OCI-LY3 (cell line): ENCODE data around the gene UGT1A9.

ENCODE experiments used
- H2AFZ ChIP-seq: fragments of 200-600, 300-600 bp; shearing (Covaris generic); 2 replicates; pipeline ENCODE4 v1.6.0; 2014; ENCODE audit warnings: antibody characterized with exemption, low read depth, low read length
- H3K27ac ChIP-seq: fragments of 200-600, 300-600 bp; sonication (generic); 2 replicates; pipeline ENCODE4 v1.5.1; 2014; ENCODE audit warnings: mild to moderate bottlenecking, low read length, moderate library complexity, mixed read lengths
- H3K27me3 ChIP-seq: fragments of 200-600, 300-600 bp; sonication (generic); 2 replicates; pipeline ENCODE4 v1.6.1; 2014; ENCODE audit warnings: low read depth, low read length, mixed read lengths
- H3K36me3 ChIP-seq: fragments of 200-600, 300-600 bp; sonication (generic); replicated peaks from 2 replicates; pipeline ENCODE3; 2014; ENCODE audit warnings: low read depth, low read length, mixed read lengths
- H3K4me1 ChIP-seq: fragments of 300-600, 200-600 bp; sonication (generic); 2 replicates; pipeline ENCODE4 v1.6.1; 2014; ENCODE audit warnings: low read length, mixed read lengths
- H3K4me2 ChIP-seq: fragments of 200-600, 300-600 bp; sonication (generic); 2 replicates; pipeline ENCODE4 v1.6.1; 2014; ENCODE audit warnings: low read length, mixed read lengths
- H3K4me3 ChIP-seq: fragments of 300-600, 200-600 bp; sonication (generic); 2 replicates; pipeline ENCODE4 v1.5.1; 2014; ENCODE audit warnings: antibody characterized with exemption, mild to moderate bottlenecking, low read length, moderate library complexity
- H3K79me2 ChIP-seq: fragments of 300-600, 200-600 bp; shearing (Covaris generic); 2 replicates; pipeline ENCODE4 v1.6.1; 2014; ENCODE audit warnings: mild to moderate bottlenecking, low read length, mixed read lengths
- H3K9ac ChIP-seq: fragments of 300-600, 200-600 bp; shearing (Covaris generic); 2 replicates; pipeline ENCODE4 v1.6.0; 2014; ENCODE audit warnings: mild to moderate bottlenecking, low read length, moderate library complexity
- H3K9me3 ChIP-seq: fragments of 200-600, 300-600 bp; shearing (Covaris generic); 2 replicates; pipeline ENCODE4 v1.6.1; 2014; ENCODE audit warnings: low read length, mixed read lengths; ENCODE audit not compliant: insufficient read depth
- H4K20me1 ChIP-seq: fragments of 200-600, 300-600 bp; sonication (generic); 2 replicates; pipeline ENCODE4 v1.6.1; 2016; ENCODE audit warnings: low read length, mixed read lengths; ENCODE audit not compliant: insufficient read depth
- EZH2phosphoT487 ChIP-seq: fragments of 200-600 bp; shearing (Covaris generic); IDR thresholded peaks from 2 replicates; pipeline ENCODE4 v1.6.1; 2018; ENCODE audit warnings: antibody characterized with exemption, mixed run types, low read depth
- TF ChIP-seq, protein P1 (sequence below): fragments of 200-600, 300-600 bp; sonication (generic); IDR thresholded peaks from 2 replicates; pipeline ENCODE4 v1.5.1; 2014; ENCODE audit warnings: antibody characterized with exemption, low read length, low read depth

The UGT1A9 gene

DNA sequence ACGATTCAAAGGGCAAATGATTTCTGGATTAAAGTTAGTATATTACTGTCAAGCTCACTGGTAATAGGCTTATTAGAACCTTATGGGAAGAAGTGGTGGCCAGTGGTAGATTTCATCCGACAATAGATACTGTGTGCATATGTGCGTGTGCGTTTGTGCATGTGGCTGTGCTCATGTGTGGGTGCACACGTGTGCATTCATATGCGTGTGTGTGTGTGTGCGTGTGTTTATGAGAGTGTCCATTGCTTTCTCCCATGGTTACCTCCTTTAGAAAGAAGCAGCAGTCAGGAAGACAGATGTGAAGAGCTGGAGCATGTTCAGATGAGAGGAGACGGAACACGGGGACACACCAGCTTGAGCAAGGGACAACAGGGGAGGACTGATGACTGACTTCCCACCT, 97.6 kb downstream of the UGT1A9 start:
- Histone ChIP-seq H3K4me1 (no peaks in the 10 kb centered on the region), H3K27me3 (0 out of 2 replicates have a peak, but pooled peaks cover 3% of the 10 kb centered on the region), H3K4me2 (no peak overlapping the region), H4K20me1 (no peaks in the 10 kb centered on the region), H3K4me3 (no peak overlapping the region), H3K9ac (no peak overlapping the region), H3K79me2 (no peaks in the 10 kb centered on the region), H3K36me3 (no peaks in the 10 kb centered on the region), H3K9me3 (no peaks in the 10 kb centered on the region), H3K27ac (no peak overlapping the region), H2AFZ (no peak overlapping the region)
- TF ChIP-seq, protein P1, sequence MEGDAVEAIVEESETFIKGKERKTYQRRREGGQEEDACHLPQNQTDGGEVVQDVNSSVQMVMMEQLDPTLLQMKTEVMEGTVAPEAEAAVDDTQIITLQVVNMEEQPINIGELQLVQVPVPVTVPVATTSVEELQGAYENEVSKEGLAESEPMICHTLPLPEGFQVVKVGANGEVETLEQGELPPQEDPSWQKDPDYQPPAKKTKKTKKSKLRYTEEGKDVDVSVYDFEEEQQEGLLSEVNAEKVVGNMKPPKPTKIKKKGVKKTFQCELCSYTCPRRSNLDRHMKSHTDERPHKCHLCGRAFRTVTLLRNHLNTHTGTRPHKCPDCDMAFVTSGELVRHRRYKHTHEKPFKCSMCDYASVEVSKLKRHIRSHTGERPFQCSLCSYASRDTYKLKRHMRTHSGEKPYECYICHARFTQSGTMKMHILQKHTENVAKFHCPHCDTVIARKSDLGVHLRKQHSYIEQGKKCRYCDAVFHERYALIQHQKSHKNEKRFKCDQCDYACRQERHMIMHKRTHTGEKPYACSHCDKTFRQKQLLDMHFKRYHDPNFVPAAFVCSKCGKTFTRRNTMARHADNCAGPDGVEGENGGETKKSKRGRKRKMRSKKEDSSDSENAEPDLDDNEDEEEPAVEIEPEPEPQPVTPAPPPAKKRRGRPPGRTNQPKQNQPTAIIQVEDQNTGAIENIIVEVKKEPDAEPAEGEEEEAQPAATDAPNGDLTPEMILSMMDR: no peak
- TF ChIP-seq EZH2phosphoT487: no peak

DNA sequence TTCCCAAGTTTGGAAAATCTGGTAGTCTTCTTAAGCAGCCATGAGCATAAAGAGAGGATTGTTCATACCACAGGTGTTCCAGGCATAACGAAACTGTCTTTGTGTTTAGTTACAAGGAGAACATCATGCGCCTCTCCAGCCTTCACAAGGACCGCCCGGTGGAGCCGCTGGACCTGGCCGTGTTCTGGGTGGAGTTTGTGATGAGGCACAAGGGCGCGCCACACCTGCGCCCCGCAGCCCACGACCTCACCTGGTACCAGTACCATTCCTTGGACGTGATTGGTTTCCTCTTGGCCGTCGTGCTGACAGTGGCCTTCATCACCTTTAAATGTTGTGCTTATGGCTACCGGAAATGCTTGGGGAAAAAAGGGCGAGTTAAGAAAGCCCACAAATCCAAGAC, 100.5 kb downstream of the UGT1A9 start:
- Histone ChIP-seq H3K27ac (no peak overlapping the region), H4K20me1 (no peaks in the 10 kb centered on the region), H2AFZ (no peak overlapping the region), H3K4me3 (no peak overlapping the region), H3K79me2 (no peaks in the 10 kb centered on the region), H3K9ac (no peak overlapping the region), H3K9me3 (no peaks in the 10 kb centered on the region), H3K27me3 (no peaks in the 10 kb centered on the region), H3K4me1 (no peaks in the 10 kb centered on the region), H3K36me3 (no peaks in the 10 kb centered on the region), H3K4me2 (no peak overlapping the region)
- TF ChIP-seq EZH2phosphoT487: no peak
- TF ChIP-seq, protein P1: no peak

DNA sequence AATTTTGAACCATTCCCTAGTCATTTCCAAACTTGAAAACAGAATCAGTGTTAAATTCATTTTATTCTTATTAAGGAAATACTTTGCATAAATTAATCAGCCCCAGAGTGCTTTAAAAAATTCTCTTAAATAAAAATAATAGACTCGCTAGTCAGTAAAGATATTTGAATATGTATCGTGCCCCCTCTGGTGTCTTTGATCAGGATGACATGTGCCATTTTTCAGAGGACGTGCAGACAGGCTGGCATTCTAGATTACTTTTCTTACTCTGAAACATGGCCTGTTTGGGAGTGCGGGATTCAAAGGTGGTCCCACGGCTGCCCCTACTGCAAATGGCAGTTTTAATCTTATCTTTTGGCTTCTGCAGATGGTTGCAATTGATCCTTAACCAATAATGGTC, 100.9 kb downstream of the UGT1A9 start:
- Histone ChIP-seq H3K4me2 (no peak overlapping the region), H3K27me3 (no peaks in the 10 kb centered on the region), H3K27ac (no peak overlapping the region), H3K9me3 (no peaks in the 10 kb centered on the region), H3K36me3 (no peaks in the 10 kb centered on the region), H2AFZ (no peak overlapping the region), H3K4me1 (no peaks in the 10 kb centered on the region), H3K4me3 (no peak overlapping the region), H3K79me2 (no peaks in the 10 kb centered on the region), H4K20me1 (no peaks in the 10 kb centered on the region), H3K9ac (no peak overlapping the region)
- TF ChIP-seq EZH2phosphoT487: no peak
- TF ChIP-seq, protein P1: no peak

DNA sequence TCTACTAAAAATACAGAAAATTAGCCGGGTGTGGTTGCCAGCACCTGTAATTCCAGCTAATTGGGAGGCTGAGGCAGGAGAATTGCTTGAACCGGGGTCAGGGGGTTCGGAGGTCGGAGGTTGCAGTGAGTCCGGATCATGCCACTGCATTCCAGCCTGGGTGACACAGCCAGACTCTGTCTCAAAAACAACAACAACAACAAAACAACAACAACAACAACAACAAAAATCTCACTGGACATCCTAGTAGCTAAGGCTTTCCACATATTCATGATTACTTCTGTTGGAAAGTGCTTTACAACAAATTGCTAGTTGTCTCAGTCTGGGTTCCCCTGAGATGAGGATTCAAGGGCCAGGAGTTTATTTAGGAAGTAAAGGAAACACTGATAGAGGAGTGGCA, 102.2 kb downstream of the UGT1A9 start:
- no peaks in the 10 kb centered on the region for H3K79me2 ChIP-seq
- H3K27ac ChIP-seq: no peak overlapping the region
- H3K9ac ChIP-seq: no peak overlapping the region
- H3K36me3 ChIP-seq: no peaks in the 10 kb centered on the region
- TF ChIP-seq, protein P1: no peak
- no peak for TF ChIP-seq EZH2phosphoT487
- no peaks in the 10 kb centered on the region for H4K20me1 ChIP-seq
- H3K4me3 ChIP-seq: no peak overlapping the region
- H2AFZ ChIP-seq: no peak overlapping the region
- H3K9me3 ChIP-seq: no peaks in the 10 kb centered on the region
- no peaks in the 10 kb centered on the region for H3K4me1 ChIP-seq
- H3K4me2 ChIP-seq: no peak overlapping the region
- no peaks in the 10 kb centered on the region for H3K27me3 ChIP-seq
